Measurements from ENCODE around the gene RP9. TPM values are rescaled to one million over a fixed set of nuclear protein-coding genes. Genes with fewer than 3 reads are reported as not detected.

RP9 gene
- total and polyA plus RNA-seq, 9 of the 15 experiments (the other 6 are each of a cell fraction or from before 2014, with no cell fraction given): 10.7 to 44.8 (median 33.4) TPM

DNA sequence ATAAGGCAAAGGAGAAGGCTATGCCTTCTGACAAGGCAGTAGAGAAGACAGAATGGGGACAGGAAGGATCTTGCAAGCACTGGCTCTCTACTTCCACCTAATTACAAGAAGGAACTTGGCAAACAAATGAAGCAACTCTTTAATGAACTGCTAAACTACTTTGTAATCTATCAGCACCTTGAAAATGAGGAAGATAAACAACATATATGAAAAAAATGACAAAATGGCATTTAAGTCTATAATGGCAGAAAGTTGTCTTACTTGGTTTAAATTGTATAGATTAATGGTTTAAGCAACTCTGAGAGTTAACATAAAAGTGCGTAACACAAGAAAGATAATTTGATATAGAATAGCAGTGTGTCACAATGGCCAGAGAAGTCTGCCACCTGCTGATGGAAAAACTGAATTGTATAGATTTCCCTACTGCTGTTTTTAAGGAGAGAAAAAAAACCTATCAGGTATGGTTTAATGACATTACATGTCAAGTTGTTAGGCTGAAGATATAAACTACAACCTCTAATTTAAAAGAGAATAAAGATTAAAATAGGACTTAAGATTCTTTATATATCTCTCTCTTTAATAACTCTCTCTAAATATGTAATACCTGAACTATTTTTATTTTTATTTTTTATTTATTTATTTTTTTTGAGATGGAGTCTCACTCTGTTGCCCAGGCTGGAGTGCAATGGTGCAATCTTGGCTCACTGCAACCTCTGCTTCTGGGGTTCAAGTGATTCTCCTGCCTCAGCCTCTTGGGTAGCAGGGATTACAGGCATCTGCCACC, 58.5 kb downstream of the RP9 start:
- peaks cover 3 to 14% of the 10 kb centered on the region in 2 experiments; a peak in 4 of 5 replicates for H3K4me1 ChIP-seq (replicated peaks in 1 of 2; ENCODE audit: control insufficient read depth in 2 of 2, insufficient read depth in 2 of 2, low read length in 2 of 2)
- 0 out of 3 replicates have a peak overlapping the region, but pooled peaks have one; percentile 11 for H3K27ac ChIP-seq (ENCODE audit: extremely low read depth, low read depth, low read length)
- DNase-seq (ENCODE audit: extremely low read depth in 1 of 4, low spot score in 3 of 4) (peak in 2 of 4 experiments; percentile 28 to 57), FAIRE-seq (peak; percentile 60), ATAC-seq (peak; percentile 71)
- H3K9ac ChIP-seq (ENCODE audit: insufficient read depth in 1 of 2, low read depth in 2 of 2, low read length in 2 of 2): no peak overlapping the region
- in situ Hi-C loops (cut with MboI): no loop called here
- no peaks in the 10 kb centered on the region for H3K9me3 ChIP-seq (replicated peaks; ENCODE audit: control insufficient read depth, insufficient read depth, low read depth, low read length)
- ChIA-PET POLR2A (interaction anchor here (4.4 kb wide), 1 partner anchor 12 kb away, joined by 33 read pairs; the partner anchor contains the start of gene NT5C3A), CTCF (ENCODE audit: low intra/inter-chr PET ratio) (interaction anchor here (0.5 to 0.8 kb wide), 3 partner anchors 59 to 251 kb away, joined by 3 to 6 read pairs (median 4); no protein-coding TSS in a partner anchor)
- H3K36me3 ChIP-seq (ENCODE audit: control insufficient read depth, insufficient read depth, low read length): peaks cover 5% of the 10 kb centered on the region; the same call in 2 of the 3 replicates
- H3K4me3 ChIP-seq: no peak overlapping the region
- 0% methylated on average over 1 of the region's 1 CpG for WGBS (ENCODE audit: insufficient coverage, low coverage, missing lambda C conversion rate)
- no peaks in the 10 kb centered on the region for H3K9me1 ChIP-seq (ENCODE audit: control insufficient read depth, insufficient read depth, low read length)
- H3K4me2 ChIP-seq (ENCODE audit: insufficient read depth, low read length): no peak overlapping the region
- peaks cover 98% of the 10 kb centered on the region for H3K79me2 ChIP-seq (ENCODE audit: control insufficient read depth, insufficient read depth, low read length)
- BruUV-seq (replicated peaks): no TSS peak
- H4K20me1 ChIP-seq (replicated peaks; ENCODE audit: control insufficient read depth, insufficient read depth, low read length): no peaks in the 10 kb centered on the region
- no peak overlapping the region for H2AFZ ChIP-seq (ENCODE audit: low read depth, low read length)
- intact Hi-C loops (cut with micrococcal nuclease): loop anchor here (2.0 to 10.0 kb wide), 2 partner anchors 204 to 286 kb away; no protein-coding TSS in a partner anchor
- no peaks in the 10 kb centered on the region for H3K27me3 ChIP-seq (ENCODE audit: control insufficient read depth in 2 of 2, insufficient read depth in 2 of 2, low read length in 2 of 2)
- TF ChIP-seq ZNF121 (CRISPR knock-in tag; conservative IDR thresholded peaks at IDR 0.05) (0 out of 2 replicates have a peak, but pooled peaks have one; percentile 20), ZNF644 (tag; IDR thresholded peaks at IDR 0.05; ENCODE audit: low read depth) (no peak), ILF3 (IDR thresholded peaks at IDR 0.05; ENCODE audit: borderline replicate concordance) (0 out of 2 replicates have a peak, but pooled peaks have one; percentile 54), ZNF324 (CRISPR knock-in tag; IDR thresholded peaks at IDR 0.05) (no peak), ATF7 (IDR thresholded peaks at IDR 0.05) (no peak), MEIS2 (IDR thresholded peaks at IDR 0.05; ENCODE audit: partially characterized antibody) (peak; percentile 33)
- TF ChIP-seq, protein P1, sequence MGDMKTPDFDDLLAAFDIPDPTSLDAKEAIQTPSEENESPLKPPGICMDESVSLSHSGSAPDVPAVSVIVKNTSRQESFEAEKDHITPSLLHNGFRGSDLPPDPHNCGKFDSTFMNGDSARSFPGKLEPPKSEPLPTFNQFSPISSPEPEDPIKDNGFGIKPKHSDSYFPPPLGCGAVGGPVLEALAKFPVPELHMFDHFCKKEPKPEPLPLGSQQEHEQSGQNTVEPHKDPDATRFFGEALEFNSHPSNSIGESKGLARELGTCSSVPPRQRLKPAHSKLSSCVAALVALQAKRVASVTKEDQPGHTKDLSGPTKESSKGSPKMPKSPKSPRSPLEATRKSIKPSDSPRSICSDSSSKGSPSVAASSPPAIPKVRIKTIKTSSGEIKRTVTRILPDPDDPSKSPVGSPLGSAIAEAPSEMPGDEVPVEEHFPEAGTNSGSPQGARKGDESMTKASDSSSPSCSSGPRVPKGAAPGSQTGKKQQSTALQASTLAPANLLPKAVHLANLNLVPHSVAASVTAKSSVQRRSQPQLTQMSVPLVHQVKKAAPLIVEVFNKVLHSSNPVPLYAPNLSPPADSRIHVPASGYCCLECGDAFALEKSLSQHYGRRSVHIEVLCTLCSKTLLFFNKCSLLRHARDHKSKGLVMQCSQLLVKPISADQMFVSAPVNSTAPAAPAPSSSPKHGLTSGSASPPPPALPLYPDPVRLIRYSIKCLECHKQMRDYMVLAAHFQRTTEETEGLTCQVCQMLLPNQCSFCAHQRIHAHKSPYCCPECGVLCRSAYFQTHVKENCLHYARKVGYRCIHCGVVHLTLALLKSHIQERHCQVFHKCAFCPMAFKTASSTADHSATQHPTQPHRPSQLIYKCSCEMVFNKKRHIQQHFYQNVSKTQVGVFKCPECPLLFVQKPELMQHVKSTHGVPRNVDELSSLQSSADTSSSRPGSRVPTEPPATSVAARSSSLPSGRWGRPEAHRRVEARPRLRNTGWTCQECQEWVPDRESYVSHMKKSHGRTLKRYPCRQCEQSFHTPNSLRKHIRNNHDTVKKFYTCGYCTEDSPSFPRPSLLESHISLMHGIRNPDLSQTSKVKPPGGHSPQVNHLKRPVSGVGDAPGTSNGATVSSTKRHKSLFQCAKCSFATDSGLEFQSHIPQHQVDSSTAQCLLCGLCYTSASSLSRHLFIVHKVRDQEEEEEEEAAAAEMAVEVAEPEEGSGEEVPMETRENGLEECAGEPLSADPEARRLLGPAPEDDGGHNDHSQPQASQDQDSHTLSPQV (IDR thresholded peaks at IDR 0.05): 0 out of 2 replicates have a peak, but pooled peaks have one; percentile 34
